Activated CD4-positive, alpha-beta T cell treated with anti-CD3 and anti-CD28 coated beads for 48 hours (primary cell): ENCODE results near the gene RNF19B.
"Not testable (repeated sequence)": the region's sequence is repeated elsewhere in the genome, so short reads cannot be mapped to it uniquely, and the experiment has no call there.

Experiments
- DNase-seq: peaks from one replicate; pipeline ENCODE4 v3.0.0-alpha.2; 2020

The RNF19B gene, protein sequence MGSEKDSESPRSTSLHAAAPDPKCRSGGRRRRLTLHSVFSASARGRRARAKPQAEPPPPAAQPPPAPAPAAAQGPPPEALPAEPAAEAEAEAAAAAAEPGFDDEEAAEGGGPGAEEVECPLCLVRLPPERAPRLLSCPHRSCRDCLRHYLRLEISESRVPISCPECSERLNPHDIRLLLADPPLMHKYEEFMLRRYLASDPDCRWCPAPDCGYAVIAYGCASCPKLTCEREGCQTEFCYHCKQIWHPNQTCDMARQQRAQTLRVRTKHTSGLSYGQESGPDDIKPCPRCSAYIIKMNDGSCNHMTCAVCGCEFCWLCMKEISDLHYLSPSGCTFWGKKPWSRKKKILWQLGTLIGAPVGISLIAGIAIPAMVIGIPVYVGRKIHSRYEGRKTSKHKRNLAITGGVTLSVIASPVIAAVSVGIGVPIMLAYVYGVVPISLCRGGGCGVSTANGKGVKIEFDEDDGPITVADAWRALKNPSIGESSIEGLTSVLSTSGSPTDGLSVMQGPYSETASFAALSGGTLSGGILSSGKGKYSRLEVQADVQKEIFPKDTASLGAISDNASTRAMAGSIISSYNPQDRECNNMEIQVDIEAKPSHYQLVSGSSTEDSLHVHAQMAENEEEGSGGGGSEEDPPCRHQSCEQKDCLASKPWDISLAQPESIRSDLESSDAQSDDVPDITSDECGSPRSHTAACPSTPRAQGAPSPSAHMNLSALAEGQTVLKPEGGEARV

DNA sequence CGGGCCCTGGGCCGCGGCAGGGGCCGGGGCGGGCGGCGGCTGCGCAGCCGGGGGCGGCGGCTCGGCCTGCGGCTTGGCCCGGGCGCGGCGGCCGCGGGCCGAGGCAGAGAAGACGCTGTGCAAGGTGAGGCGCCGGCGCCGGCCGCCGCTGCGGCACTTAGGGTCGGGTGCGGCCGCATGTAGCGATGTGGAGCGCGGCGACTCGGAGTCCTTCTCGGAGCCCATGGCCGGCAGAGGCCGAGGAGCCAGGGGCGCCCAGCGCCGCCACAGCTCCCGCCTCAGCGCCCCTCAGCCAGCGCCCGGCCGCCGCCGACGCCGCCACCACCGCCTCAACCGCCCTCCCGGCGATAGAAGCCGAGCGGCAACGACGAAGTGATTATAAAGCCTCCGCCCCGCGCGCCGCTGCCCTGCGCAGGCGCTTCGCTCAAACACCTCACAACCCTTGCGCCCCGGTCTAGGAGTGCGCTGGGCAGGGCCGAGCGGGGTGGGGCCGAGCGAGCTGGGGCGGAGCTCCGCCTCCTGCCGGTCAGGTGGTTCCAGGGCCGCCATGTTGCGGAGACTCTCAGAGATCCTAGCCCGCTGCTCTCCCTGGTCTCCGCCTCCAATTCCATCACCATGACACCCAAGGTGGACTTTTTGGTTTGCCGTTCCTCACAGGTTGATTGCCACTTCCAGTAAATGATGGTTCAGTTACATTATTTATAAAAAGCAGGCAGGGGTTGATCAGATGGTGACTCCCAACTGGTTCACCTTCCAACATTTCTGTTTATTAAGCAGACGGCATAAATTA is at the start of gene RNF19B:
Gene RNF19B, minus strand, starts transcription at position 349 of the 790 bp plus-strand sequence. Its CDS starts 124 bp downstream, at position 225.
- peak; percentile 96 for DNase-seq

DNA sequence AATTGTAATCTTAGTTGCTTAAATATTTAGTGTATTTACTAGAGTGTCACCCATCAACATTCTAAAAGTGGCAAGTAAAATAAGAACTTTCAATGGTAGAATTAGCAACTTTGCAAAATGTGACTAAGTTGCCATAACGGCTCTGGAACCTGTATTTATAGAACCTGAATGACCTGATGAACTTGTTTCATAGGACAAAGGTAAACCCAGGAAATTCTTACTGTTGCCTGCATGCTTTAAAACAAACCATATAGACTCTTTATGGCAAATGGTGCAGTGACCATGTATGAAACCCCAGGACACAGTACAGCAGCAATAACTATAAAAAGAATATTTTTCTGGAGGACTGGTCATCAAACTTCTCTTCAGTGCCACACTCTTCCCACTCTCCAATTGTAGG is 49.2 kb upstream of the RNF19B start:
- DNase-seq, result no peak

DNA sequence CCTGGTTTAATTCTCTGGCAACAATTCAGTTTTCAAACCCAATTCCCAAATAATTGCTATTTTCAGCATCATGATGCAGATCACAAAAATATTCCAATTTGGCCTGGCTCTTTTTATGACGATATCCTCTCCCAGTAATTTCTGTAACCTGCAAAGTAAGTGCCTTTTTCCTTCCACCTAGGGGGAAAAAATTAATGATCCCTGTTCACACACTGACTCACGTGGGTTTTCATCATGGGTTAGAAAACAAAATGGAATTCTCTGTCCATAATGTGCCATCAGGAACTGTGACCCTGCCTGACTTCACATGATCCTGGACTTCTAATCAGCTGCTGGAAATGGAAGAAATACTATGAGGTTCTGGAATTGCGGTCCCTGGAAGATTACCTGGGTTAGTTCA is 47.6 kb upstream of the RNF19B start:
- no peak for DNase-seq

DNA sequence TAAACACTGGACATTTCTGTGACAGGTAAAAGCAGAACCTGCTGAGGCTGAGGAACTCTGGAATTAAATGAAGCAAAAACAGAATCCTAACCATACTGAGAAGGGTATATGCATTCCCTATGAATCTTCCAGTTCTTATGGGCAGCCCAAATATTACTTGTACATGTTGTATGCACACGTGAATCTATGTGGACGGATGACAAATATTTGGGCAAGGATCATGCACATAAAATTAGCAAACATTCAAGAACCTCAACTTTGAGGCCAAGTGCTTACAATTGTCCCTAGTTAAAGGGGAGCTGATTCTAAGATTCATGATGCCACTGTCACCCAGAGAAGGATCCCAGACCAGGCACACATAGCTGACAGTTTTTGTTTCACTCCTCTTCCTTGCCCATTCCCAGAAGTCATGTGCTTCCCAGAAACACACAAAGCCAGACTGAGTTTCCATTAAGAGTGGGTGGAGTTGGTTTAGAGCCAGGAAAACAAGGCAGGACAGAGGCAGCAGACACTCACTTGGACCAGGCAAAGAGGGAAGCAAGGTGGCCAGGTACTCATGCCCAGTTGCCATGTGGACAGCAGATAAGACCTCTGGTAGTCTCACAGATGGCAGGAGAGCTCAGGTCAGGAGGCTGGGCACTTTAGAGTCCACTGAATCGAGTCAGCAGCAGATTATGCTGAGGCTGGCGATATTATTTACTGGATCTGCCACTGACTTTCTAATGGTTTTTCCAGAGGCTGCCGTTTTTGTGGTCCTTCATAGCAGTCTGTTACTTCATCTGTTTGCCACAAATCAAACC is 46.5 kb upstream of the RNF19B start:
- no peak for DNase-seq

DNA sequence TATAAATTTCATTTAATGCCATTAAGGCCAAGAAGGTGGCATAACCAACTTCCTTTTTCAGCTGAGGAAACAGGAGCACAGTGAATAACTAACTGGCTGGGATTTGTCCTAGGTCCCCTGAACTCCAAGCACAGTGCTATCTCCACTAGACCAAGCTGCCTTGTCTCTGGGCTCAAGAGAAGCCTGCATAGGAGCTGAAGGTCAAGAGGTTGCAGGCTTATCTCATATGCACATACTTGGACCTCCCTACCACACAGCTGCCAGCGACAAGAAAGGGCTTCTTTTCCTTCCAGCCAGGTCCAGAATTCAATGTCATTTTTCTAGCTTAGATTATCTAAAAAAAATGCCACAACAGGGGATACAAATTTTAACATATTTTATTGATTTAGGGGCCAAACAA is 45.0 kb upstream of the RNF19B start:
- DNase-seq, result no peak

DNA sequence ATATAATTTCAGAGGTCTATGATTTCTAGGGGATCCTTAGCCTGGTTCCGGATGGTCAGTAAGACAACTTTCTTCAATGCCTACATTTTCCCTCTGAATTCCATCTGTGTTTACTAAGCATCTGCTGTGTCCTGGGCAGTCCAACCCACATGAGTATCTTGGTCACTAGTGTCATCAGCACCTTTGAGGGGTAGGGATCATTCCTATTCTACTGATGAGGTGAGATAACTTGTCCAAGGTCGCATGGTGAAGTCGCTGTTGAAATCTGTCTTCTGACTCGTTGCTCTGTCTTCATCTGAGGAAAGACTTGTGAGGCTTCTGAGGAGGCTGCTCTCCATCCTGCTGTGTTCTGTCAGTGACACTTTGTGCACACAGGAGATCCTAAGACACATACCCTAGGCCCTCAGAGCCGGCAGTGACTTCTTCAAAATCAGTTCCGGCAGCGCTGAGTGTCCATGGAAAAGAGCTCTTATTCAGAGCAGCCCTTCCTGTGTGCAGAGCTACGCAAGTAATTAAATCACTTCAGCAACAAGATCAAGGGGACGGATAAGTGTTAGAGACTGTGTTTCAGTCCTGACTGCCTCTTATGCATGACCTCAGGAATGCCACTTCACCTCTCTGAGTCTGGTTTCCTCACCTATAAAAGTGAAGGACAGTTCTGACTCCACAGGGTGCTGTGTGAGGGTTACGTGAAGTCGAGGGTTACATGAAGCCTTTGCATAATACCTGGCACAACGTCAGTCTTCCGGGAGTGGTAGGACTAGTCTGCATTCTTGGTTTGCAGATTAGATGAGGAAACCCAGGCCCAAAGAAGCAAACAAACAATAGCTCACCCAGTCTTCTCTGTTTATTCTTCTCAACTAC is 43.7 kb upstream of the RNF19B start:
- no peak for DNase-seq

DNA sequence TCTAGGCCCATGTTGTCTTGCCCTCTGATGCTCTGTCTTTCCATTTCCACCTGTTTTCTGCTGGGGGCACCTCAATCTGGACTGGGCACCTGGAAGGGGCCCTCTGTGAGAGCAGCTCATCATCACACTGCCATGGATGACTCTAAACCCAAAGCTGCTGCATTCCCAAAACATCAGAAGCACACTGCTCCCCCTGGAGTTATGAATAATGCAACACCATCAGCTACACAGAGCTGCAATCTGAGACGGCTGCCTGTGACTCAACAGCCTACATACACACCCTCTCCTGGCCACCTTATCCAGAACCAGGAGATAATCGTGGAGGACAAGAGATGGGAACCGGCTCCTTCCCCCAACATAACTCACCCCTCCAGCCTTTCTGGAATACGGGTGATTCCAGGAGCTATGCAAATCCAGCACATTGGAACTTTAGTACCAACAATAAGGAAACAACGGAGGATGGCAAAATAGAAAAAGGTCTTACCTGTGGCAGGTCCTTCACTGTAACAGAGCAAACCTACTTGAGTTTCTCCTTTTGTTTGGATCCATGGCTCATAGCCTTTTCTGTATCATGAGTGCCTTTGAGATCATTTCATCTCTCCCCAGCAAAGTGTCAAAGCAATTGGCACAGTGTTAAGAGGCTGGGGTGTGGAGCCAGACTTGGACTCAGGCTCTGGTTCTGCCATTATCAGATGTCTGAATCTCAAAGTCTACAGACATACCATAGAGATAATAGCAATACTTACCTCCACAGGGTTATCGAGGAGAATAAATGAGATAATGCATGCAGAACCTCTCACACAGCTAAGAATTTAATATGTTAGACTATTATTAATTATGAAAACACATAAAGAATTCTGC is 42.8 kb upstream of the RNF19B start:
- no peak for DNase-seq

DNA sequence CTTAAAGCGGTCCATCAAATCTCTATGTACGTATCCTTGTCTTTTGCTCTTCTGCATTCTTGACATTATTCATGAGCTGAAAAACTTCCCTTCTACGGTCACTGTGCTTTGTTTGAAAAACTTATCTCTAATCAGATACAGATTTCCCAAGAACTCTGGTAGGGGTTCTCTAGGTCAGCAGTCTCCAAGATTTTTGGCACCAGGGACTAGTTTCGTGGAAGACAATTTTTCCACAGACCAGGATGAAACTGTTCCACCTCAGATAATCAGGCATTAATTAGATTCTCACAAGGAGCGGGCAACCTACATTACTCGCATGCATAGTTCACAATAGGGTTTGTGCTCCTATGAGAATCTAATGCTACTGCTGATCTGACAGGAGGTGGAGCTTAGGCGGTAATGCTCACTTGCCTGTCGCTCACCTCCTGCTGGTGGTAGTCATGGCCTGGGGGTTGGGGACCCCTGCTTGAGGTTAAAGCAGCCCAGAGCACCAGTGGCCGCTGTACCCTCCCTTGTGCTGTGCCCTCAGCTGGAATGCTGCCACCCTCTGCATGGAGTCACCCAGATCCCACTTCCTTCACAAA is 41.3 kb upstream of the RNF19B start:
- no peak for DNase-seq

DNA sequence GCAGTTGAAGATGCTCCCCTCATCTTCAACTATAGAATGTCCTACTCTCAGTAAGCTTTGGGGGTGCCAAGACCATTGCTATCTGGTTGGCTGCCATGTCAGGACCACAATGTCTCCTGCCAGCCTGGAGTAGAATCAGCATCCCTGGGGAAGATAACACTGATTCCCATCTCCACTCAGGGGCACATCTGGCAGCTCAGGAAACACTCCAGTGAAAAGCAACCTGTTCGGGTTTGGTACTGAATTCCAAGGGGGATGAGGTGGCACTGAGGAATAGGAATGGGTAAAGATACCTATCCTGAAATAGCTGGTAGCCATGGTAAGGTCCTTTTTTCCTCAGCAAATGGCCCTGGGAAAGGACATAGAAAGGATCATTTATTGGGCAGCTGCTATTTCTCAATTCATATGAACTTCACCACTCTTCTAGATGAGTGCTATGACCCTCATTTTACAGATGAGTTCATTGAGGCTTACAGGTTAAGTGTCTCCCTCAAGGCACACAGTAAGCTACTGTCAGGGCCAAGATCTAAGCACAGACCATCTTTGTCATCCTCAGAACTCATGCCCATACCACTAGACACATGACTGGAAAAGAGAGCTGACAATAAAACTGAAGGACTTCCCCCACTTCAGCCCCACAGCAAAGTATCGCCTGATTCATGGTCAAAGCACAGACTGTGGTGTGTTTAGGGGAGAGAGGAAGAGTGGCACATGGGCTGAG is 40.7 kb upstream of the RNF19B start:
- no peak for DNase-seq

DNA sequence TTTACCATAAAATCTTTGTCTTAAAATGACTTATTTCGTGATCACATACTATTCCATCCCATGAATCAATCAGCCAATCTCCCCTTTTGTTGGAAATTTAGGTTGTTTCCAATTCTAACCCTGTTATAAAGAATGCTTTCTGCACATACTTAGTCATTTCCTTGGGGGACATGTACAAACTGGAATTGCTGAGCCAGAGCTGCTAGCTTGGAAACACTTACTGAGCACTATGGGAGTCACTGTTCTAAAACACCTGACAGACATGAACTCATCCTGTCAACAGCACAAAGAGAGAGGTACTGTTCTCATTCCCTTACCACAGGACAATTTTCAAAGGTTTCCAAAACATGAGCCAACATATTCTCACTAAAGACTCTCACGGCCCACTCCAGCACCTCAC is 40.0 kb upstream of the RNF19B start:
- no peak for DNase-seq

DNA sequence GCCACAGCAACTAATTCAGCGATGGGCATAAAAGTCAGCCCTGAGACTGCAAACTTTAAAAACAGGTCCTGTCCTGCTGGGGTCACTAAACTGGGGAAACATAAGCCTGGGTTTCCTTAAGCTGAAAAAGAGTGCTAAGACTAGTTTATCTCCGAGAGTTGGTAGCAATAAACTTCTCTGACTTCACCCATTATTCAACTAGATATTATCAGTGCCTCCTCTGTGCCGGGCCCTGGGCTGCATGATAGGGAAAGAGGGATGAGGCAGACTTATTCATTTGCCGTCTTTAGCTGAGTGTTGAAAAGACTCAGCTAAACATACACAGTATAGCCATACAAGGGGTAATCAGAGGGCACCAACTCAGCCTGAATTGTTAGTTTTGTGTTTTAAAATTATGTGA is 39.0 kb upstream of the RNF19B start:
- DNase-seq, result no peak

DNA sequence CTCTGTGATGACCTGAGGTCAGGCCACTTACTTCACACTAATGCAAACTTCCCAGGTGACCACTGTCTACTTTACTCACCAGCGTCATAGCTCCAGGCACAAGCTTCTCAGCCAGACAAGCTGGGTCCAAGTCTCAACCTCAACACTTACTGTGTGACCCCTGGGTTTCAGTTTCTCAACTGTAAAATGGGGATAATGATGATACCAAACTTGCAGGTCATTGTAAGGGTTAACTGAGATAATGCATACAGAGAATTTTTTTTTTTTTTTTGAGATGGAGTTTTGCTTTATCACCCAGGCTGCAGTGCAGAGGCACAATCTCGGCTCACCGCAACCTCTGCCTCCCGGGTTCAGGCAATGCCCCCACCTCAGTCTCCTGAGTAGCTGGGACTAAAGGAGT is 37.4 kb upstream of the RNF19B start:
- DNase-seq, result no peak

DNA sequence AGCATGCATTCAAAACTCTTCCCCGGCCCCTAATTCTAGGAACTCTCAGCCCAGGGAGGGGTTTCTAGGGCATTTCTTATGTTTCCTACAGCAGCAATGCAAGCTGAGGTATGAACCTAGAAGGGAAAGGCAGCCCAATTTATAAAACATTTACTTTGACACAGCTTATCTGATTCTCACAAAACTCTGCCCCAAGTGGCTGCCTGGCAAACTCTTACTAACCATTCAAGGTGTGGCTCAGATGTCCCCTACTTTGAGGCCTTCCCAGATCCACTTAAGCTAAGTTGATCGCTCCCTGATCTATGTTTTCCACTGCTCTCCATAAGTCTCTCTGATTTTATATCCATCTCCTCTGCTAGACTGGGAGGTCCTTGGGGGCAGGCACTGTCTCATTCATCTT is 36.7 kb upstream of the RNF19B start:
- DNase-seq, result no peak

DNA sequence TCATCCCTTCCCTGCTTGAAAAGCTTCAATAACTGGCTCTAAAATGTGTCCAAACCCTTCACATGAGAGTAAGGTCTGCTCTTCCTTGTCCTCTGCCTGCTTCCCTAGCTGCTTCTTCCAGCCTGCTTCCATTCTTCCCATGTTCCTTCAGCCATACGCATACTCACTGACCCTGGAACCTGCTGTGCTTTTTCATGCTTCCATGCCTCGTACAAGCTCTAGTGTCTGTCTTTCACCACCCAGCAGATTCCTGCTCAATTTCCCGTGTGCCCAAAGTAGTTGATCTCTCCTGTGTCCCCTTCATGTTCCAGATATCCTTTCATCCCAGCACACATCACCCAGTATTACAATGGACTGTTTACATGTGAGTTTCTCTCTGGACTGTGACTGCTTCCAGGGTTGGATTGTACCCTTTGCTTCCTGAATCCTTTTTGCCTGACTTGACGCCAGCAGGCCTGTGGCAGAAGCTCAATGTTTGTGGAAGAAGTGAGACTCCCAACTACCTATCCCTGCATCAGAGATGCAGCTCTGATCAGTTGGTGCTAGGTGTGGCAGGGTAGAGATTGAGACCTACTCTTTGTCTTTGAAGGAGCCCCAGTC is 35.9 kb upstream of the RNF19B start:
- DNase-seq, result no peak

DNA sequence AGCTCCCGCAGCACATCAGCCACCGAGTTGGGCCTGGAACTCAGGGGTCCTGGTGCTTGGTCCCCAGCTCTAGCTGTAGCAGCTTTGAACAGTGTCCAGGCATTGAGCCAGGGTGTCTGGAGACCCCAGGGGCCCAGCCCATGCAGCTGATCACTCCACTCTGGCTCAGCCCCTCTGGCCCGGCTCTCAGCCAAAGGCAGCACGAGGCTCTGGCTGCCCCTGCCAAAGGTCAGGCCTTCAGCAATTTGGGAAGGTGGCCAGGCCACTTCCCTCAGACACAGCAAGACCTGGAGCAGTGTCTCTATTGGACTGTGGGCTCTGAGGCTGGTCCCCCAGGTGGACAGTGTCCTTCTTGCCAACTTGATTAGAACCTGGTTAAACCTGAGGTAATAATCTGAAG is 34.4 kb upstream of the RNF19B start:
- DNase-seq, result no peak

DNA sequence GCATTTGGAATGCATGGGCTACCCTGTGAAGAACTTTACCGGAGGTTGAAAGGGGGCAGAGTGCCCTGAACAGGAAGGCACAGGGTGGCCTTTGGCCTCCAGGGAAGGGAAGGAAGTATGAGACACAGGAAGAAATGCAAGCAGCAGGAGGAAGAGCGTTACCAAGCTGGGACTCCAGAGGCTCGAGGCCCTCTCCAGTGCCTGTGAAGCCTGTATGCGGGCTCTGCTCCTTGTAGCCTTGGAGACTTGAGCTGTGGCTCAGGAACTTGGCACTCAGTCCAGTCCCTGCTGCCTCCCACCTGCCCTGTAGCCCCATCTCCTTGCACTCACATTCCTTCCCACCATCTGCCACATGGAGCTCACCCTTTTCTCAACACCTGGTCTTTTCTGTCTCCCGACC is 33.5 kb upstream of the RNF19B start:
- DNase-seq, result no peak

DNA sequence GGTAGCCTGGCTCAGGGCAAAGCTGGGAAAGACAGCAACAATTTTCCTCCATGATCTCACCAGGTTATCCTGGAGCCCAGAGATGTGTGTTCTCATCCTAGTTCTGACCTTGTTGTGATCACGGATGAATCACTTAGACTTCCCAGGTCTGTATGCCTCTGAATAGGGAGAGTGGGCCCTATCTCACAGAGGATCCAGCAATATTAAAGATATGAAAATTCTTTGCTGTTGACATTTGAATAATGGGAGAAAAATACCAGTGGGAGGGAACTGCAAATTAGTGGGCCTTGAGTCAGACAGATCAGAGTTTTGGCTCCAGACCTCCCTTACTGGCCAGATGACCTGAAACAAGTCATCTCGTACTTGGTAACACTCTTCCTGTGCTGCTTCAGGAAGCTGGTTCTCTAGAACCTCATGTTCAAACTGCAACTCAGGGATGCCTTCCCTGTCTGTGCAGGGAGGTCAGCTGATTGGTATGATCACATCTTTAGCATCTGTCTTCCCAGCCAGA is 32.8 kb upstream of the RNF19B start:
- no peak for DNase-seq

DNA sequence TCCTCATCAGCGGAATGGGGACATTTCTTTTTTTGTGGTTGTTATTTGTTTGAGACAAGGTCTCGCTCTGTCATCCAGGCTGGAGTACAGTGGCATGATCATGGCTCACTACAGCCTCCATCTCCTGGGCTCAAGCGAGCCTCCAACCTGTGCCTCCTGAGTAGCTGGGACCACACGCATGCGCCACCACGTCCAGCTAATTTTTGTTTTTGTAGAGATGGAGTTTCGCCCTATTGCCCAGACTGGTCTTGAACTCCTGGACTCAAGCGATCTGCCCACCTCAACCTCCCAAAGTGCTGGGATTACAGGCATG is 28.7 kb upstream of the RNF19B start:
- DNase-seq, result not testable (repeated sequence)
